ENCODE data around the gene GLT6D1. TPM values are rescaled to one million over a fixed set of nuclear protein-coding genes. Genes with fewer than 3 reads are reported as not detected.

GLT6D1 gene
- total and polyA plus RNA-seq, 2 donors, result 0.05 TPM; not detected in 1

- peaks cover 0 to 7% of the 10 kb centered on the region in 2 donors for H3K9me3 ChIP-seq (ENCODE audit: control insufficient read depth in 2 of 2, insufficient read depth in 1 of 2, low read length in 1 of 2)
- H3K27me3 ChIP-seq (ENCODE audit: control insufficient read depth in 2 of 2, insufficient read depth in 1 of 2, low read length in 1 of 2), result no peaks in the 10 kb centered on the region
- H3K4me1 ChIP-seq (ENCODE audit: control insufficient read depth in 2 of 2, insufficient read depth in 2 of 2, low read length in 2 of 2), result no peaks in the 10 kb centered on the region
- no peak overlapping the region for H3K27ac ChIP-seq (ENCODE audit: low read depth in 1 of 2, low read length in 1 of 2)
- no peak overlapping the region for H3K4me3 ChIP-seq (ENCODE audit: low read length in 2 of 2)
- WGBS, result 75% methylated on average over 5 of the region's 5 CpGs
- H3K36me3 ChIP-seq (ENCODE audit: control insufficient read depth in 2 of 2, insufficient read depth in 2 of 2, low read length in 1 of 2), result no peaks in the 10 kb centered on the region
- DNase-seq (ENCODE audit: low read depth in 6 of 9, low spot score in 9 of 9), result no peak
Observed at GRCh38 chr9:135584371-135584770, 55.0 kb downstream of the GLT6D1 start.

- no peaks in the 10 kb centered on the region for H3K4me1 ChIP-seq (ENCODE audit: control insufficient read depth in 2 of 2, insufficient read depth in 2 of 2, low read length in 2 of 2)
- H3K9me3 ChIP-seq (ENCODE audit: control insufficient read depth in 2 of 2, insufficient read depth in 1 of 2, low read length in 1 of 2), result peaks cover 0 to 7% of the 10 kb centered on the region in 2 donors
- H3K27ac ChIP-seq (ENCODE audit: low read depth in 1 of 2, low read length in 1 of 2), result no peak overlapping the region
- DNase-seq (ENCODE audit: low read depth in 6 of 9, low spot score in 9 of 9), result no peak
- WGBS, result 89% methylated on average over 16 of the region's 16 CpGs
- H3K36me3 ChIP-seq (ENCODE audit: control insufficient read depth in 2 of 2, insufficient read depth in 2 of 2, low read length in 1 of 2), result no peaks in the 10 kb centered on the region
- H3K4me3 ChIP-seq (ENCODE audit: low read length in 2 of 2), result no peak overlapping the region
- H3K27me3 ChIP-seq (ENCODE audit: control insufficient read depth in 2 of 2, insufficient read depth in 1 of 2, low read length in 1 of 2), result no peaks in the 10 kb centered on the region
Observed at GRCh38 chr9:135583688-135584011, 55.7 kb downstream of the GLT6D1 start.

DNA sequence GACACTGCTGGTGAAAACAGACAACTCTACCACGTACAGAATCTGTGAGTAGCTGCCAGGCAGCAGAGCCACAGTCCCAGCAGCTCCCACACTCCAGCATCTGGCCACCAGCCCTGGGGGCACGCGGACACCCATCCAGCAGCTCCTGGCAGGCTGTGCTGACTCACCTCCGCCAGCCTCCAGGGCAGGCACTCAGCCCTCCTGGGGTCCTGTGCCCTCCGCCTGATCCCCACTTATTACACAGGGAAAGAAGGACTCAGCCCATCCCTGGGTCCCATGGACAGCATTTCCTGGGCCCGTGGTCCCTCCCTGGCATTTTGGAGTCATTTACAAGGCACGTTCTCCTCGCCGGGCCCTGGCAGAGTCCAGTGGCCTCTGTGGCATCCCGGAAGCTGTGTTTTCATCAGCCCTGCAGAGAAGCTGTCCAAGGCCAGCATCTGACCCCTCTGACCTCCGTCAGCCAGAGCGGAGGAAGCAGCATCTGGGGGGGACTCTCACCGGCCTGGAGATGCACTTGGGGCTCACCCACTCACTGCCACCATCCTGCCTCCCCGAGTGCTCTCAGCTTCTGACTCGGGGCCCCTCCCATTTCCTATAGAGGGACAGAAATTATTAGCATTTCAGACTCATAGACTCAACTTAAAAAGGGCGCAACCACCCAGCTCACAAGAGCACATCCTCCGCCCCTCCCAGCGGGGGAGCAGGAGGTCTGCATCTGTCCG is 56.2 kb downstream of the GLT6D1 start:
- no peaks in the 10 kb centered on the region for H3K4me1 ChIP-seq (ENCODE audit: control insufficient read depth in 2 of 2, insufficient read depth in 2 of 2, low read length in 2 of 2)
- no peak for DNase-seq (ENCODE audit: low read depth in 6 of 9, low spot score in 9 of 9)
- WGBS, result 81% methylated on average over 19 of the region's 19 CpGs
- no peaks in the 10 kb centered on the region for H3K36me3 ChIP-seq (ENCODE audit: control insufficient read depth in 2 of 2, insufficient read depth in 2 of 2, low read length in 1 of 2)
- no peak overlapping the region for H3K27ac ChIP-seq (ENCODE audit: low read depth in 1 of 2, low read length in 1 of 2)
- no peaks in the 10 kb centered on the region for H3K27me3 ChIP-seq (ENCODE audit: control insufficient read depth in 2 of 2, insufficient read depth in 1 of 2, low read length in 1 of 2)
- no peak overlapping the region for H3K4me3 ChIP-seq (ENCODE audit: low read length in 2 of 2)
- H3K9me3 ChIP-seq (ENCODE audit: control insufficient read depth in 2 of 2, insufficient read depth in 1 of 2, low read length in 1 of 2), result peaks cover 0 to 7% of the 10 kb centered on the region in 2 donors

DNA sequence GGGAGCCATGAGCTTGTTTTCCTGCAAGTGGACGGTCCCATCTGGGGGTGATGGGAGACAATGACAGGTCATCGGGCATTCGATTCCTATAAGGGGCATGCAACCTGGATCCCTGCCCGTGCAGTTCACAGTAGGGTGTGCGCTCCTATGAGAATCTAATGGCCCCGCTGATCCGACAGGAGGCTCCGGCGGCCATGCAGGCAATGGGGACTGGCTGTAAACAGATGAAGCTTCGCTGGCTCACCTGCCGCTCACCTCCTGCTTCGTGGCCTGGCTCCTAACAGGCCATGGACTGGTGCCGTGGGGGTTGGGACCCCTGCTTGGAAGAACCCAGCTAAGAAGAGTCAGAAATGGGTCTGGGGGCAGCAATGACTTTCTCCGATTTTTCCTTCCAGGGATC is 56.8 kb downstream of the GLT6D1 start:
- no peaks in the 10 kb centered on the region for H3K36me3 ChIP-seq (ENCODE audit: control insufficient read depth in 2 of 2, insufficient read depth in 2 of 2, low read length in 1 of 2)
- 94% methylated on average over 14 of the region's 14 CpGs for WGBS
- H3K4me3 ChIP-seq (ENCODE audit: low read length in 2 of 2), result no peak overlapping the region
- no peaks in the 10 kb centered on the region for H3K4me1 ChIP-seq (ENCODE audit: control insufficient read depth in 2 of 2, insufficient read depth in 2 of 2, low read length in 2 of 2)
- no peaks in the 10 kb centered on the region for H3K27me3 ChIP-seq (ENCODE audit: control insufficient read depth in 2 of 2, insufficient read depth in 1 of 2, low read length in 1 of 2)
- peaks cover 0 to 7% of the 10 kb centered on the region in 2 donors for H3K9me3 ChIP-seq (ENCODE audit: control insufficient read depth in 2 of 2, insufficient read depth in 1 of 2, low read length in 1 of 2)
- H3K27ac ChIP-seq (ENCODE audit: low read depth in 1 of 2, low read length in 1 of 2), result no peak overlapping the region
- DNase-seq (ENCODE audit: low read depth in 6 of 9, low spot score in 9 of 9), result no peak

- WGBS, result 93% methylated on average over 18 of the region's 18 CpGs
- H3K4me1 ChIP-seq (ENCODE audit: control insufficient read depth in 2 of 2, insufficient read depth in 2 of 2, low read length in 2 of 2), result no peaks in the 10 kb centered on the region
- no peak for DNase-seq (ENCODE audit: low read depth in 6 of 9, low spot score in 9 of 9)
- peaks cover 0 to 7% of the 10 kb centered on the region in 2 donors for H3K9me3 ChIP-seq (ENCODE audit: control insufficient read depth in 2 of 2, insufficient read depth in 1 of 2, low read length in 1 of 2)
- H3K27ac ChIP-seq (ENCODE audit: low read depth in 1 of 2, low read length in 1 of 2), result no peak overlapping the region
- H3K4me3 ChIP-seq (ENCODE audit: low read length in 2 of 2), result no peak overlapping the region
- H3K36me3 ChIP-seq (ENCODE audit: control insufficient read depth in 2 of 2, insufficient read depth in 2 of 2, low read length in 1 of 2), result no peaks in the 10 kb centered on the region
- H3K27me3 ChIP-seq (ENCODE audit: control insufficient read depth in 2 of 2, insufficient read depth in 1 of 2, low read length in 1 of 2), result no peaks in the 10 kb centered on the region
Observed at GRCh38 chr9:135581636-135582426, 57.5 kb downstream of the GLT6D1 start.

DNA sequence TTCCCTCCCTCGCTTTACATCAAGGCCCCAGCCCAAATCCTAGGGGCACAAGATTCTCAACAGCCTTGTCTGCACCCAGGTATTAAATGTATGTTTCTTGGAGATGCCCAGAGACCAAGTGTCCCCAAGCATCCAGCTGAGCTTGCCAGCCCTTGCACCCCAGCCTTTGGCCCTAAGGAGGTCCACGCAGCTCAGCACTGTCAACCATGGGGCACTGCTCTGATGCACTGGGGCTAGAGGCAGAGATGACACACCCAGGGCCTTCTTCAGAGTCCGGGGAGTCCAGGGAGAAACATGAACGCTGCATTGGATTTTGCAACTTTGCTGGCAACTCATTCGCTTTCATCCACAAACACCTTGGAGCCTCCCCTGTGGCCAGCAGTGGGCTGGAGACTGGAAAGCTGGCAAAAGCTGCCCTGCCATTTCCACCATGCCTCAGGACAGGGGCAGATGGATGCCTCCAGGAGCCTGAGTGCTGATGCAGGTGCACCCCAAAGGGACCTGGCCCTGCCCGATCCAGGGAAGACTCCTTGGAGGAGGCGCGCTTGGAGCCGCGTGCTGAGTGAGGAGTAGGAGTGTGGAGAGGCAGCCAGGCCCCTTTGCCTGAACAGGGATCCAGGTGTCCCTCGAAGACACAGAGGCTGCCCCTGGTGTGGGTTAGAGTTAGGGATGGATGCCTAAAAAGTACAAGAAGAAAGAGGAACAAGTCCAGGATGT is 58.5 kb downstream of the GLT6D1 start:
- Histone ChIP-seq H3K4me1 (ENCODE audit: control insufficient read depth in 2 of 2, insufficient read depth in 2 of 2, low read length in 2 of 2) (no peaks in the 10 kb centered on the region), H3K9me3 (ENCODE audit: control insufficient read depth in 2 of 2, insufficient read depth in 1 of 2, low read length in 1 of 2) (peaks cover 0 to 7% of the 10 kb centered on the region in 2 donors), H3K4me3 (ENCODE audit: low read length in 2 of 2) (no peak overlapping the region), H3K36me3 (ENCODE audit: control insufficient read depth in 2 of 2, insufficient read depth in 2 of 2, low read length in 1 of 2) (no peaks in the 10 kb centered on the region), H3K27me3 (ENCODE audit: control insufficient read depth in 2 of 2, insufficient read depth in 1 of 2, low read length in 1 of 2) (no peaks in the 10 kb centered on the region), H3K27ac (ENCODE audit: low read depth in 1 of 2, low read length in 1 of 2) (no peak overlapping the region)
- WGBS, result 91% methylated on average over 11 of the region's 11 CpGs
- DNase-seq (ENCODE audit: low read depth in 6 of 9, low spot score in 9 of 9), result no peak

- Histone ChIP-seq H3K27me3 (ENCODE audit: control insufficient read depth in 2 of 2, insufficient read depth in 1 of 2, low read length in 1 of 2) (no peaks in the 10 kb centered on the region), H3K9me3 (ENCODE audit: control insufficient read depth in 2 of 2, insufficient read depth in 1 of 2, low read length in 1 of 2) (peaks cover 0 to 7% of the 10 kb centered on the region in 2 donors), H3K4me3 (ENCODE audit: low read length in 2 of 2) (no peak overlapping the region), H3K4me1 (ENCODE audit: control insufficient read depth in 2 of 2, insufficient read depth in 2 of 2, low read length in 2 of 2) (no peaks in the 10 kb centered on the region), H3K36me3 (ENCODE audit: control insufficient read depth in 2 of 2, insufficient read depth in 2 of 2, low read length in 1 of 2) (no peaks in the 10 kb centered on the region), H3K27ac (ENCODE audit: low read depth in 1 of 2, low read length in 1 of 2) (no peak overlapping the region)
- DNase-seq (ENCODE audit: low read depth in 6 of 9, low spot score in 9 of 9), result no peak
- WGBS, result 83% methylated on average over 10 of the region's 10 CpGs
Observed at GRCh38 chr9:135579889-135580660, 59.3 kb downstream of the GLT6D1 start.

DNA sequence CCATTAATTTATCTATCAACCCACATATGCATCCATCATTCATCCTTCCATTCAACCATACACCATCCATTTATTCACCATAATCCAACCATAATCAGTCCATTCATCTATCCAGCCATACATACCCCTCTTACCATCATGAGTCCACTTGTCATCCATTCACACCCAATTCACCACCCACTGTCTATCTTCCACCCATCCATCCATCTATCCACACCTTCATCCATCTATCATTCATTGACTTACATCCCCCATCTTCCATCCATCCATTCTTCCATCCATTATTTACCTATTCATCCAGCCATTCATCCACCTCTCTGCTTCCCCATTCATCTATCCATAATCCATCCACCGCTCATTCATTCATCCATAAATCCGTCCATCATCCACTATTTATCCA is 60.0 kb downstream of the GLT6D1 start:
- H3K4me1 ChIP-seq (ENCODE audit: control insufficient read depth in 2 of 2, insufficient read depth in 2 of 2, low read length in 2 of 2), result no peaks in the 10 kb centered on the region
- H3K27me3 ChIP-seq (ENCODE audit: control insufficient read depth in 2 of 2, insufficient read depth in 1 of 2, low read length in 1 of 2), result no peaks in the 10 kb centered on the region
- H3K27ac ChIP-seq (ENCODE audit: low read depth in 1 of 2, low read length in 1 of 2), result no peak overlapping the region
- WGBS, result 45% methylated on average over 2 of the region's 2 CpGs
- H3K36me3 ChIP-seq (ENCODE audit: control insufficient read depth in 2 of 2, insufficient read depth in 2 of 2, low read length in 1 of 2), result no peaks in the 10 kb centered on the region
- peaks cover 0 to 7% of the 10 kb centered on the region in 2 donors for H3K9me3 ChIP-seq (ENCODE audit: control insufficient read depth in 2 of 2, insufficient read depth in 1 of 2, low read length in 1 of 2)
- DNase-seq (ENCODE audit: low read depth in 6 of 9, low spot score in 9 of 9), result no peak
- no peak overlapping the region for H3K4me3 ChIP-seq (ENCODE audit: low read length in 2 of 2)
